Measurements from ENCODE around the gene SLC1A4.

GRCh38 chr2:64952511-64953482 is 36.4 kb upstream of the SLC1A4 start:
- TF ChIP-seq CTCF (IDR thresholded peaks at IDR 0.05) = no peak
- TF ChIP-seq POLR2AphosphoS5 (IDR thresholded peaks at IDR 0.05) = no peak
- TF ChIP-seq POLR2A (IDR thresholded peaks at IDR 0.05) = no peak
